WTC11 (cell line): ENCODE data around the gene PPM1N. TPM values are rescaled to one million over a fixed set of nuclear protein-coding genes. Genes with fewer than 3 reads are reported as not detected.

ENCODE experiments used
- ATF6 ChIP-seq: sonication (generic); formaldehyde crosslinking; IDR thresholded peaks from 2 replicates; pipeline ENCODE4 v1.8.1; 2023; ENCODE audit warnings: mild to moderate bottlenecking, missing genetic modification reagents
- CREM ChIP-seq: sonication (generic); formaldehyde crosslinking; IDR thresholded peaks from 2 replicates; pipeline ENCODE4 v1.8.1; 2022; ENCODE audit warnings: mild to moderate bottlenecking, missing genetic modification reagents, moderate library complexity
- E2F4 ChIP-seq: sonication (generic); formaldehyde crosslinking; IDR thresholded peaks from 2 replicates; pipeline ENCODE4 v1.8.1; 2022; ENCODE audit warnings: low read depth, mild to moderate bottlenecking, moderate library complexity, missing genetic modification reagents, borderline replicate concordance
- ERG ChIP-seq: fragments of 250-450 bp; sonication (Bioruptor Pico); IDR thresholded peaks from 2 replicates; pipeline ENCODE4 v1.8.0; 2021; ENCODE audit warnings: mild to moderate bottlenecking
- ESRRA ChIP-seq: sonication (generic); formaldehyde crosslinking; IDR thresholded peaks from 2 replicates; pipeline ENCODE4 v1.8.1; 2022; ENCODE audit warnings: mild to moderate bottlenecking, missing genetic modification reagents, borderline replicate concordance
- HMGXB4 ChIP-seq: sonication (generic); formaldehyde crosslinking; IDR thresholded peaks from 2 replicates; pipeline ENCODE4 v1.8.1; 2023; ENCODE audit warnings: mild to moderate bottlenecking, moderate library complexity, missing genetic modification reagents
- JAZF1 ChIP-seq: fragments of 250-450 bp; sonication (Bioruptor Pico); IDR thresholded peaks from 2 replicates; pipeline ENCODE4 v1.9.0; 2021; ENCODE audit warnings: moderate library complexity, mild to moderate bottlenecking, inconsistent platforms
- JUN ChIP-seq: sonication (generic); formaldehyde crosslinking; IDR thresholded peaks from 2 replicates; pipeline ENCODE4 v1.8.0; 2023; ENCODE audit warnings: mild to moderate bottlenecking, missing genetic modification reagents
- KAT7 ChIP-seq: sonication (generic); formaldehyde crosslinking; IDR thresholded peaks from 2 replicates; pipeline ENCODE4 v1.8.1; 2023; ENCODE audit warnings: missing genetic modification reagents, mild to moderate bottlenecking, borderline replicate concordance
- MLX ChIP-seq: sonication (generic); formaldehyde crosslinking; IDR thresholded peaks from 2 replicates; pipeline ENCODE4 v1.8.1; 2023; ENCODE audit warnings: mild to moderate bottlenecking, missing genetic modification reagents, moderate library complexity
- MXD4 ChIP-seq: fragments of 250-450 bp; sonication (Bioruptor Pico); IDR thresholded peaks from 2 replicates; pipeline ENCODE4 v1.8.0; 2021; ENCODE audit warnings: mild to moderate bottlenecking, moderate library complexity, borderline replicate concordance
- MYBL2 ChIP-seq: sonication (generic); formaldehyde crosslinking; IDR thresholded peaks from 2 replicates; pipeline ENCODE4 v1.8.1; 2023; ENCODE audit warnings: mild to moderate bottlenecking, moderate library complexity, missing genetic modification reagents
- NFYB ChIP-seq: sonication (generic); formaldehyde crosslinking; conservative IDR thresholded peaks from 2 replicates; pipeline ENCODE4 v1.8.0; 2022; ENCODE audit warnings: low read depth, missing genetic modification reagents
- NR2C2 ChIP-seq: sonication (generic); formaldehyde crosslinking; IDR thresholded peaks from 2 replicates; pipeline ENCODE4 v1.8.0; 2022; ENCODE audit warnings: mild to moderate bottlenecking, missing genetic modification reagents
- NR3C1 ChIP-seq: sonication (generic); formaldehyde crosslinking; conservative IDR thresholded peaks from 2 replicates; pipeline ENCODE4 v1.8.1; 2023; ENCODE audit warnings: low read depth, mild to moderate bottlenecking, missing genetic modification reagents
- OVOL2 ChIP-seq: fragments of 250-450 bp; sonication (Bioruptor Pico); IDR thresholded peaks from 2 replicates; pipeline ENCODE4 v1.9.0; 2021; ENCODE audit warnings: mild to moderate bottlenecking, borderline replicate concordance
- PRDM15 ChIP-seq: sonication (generic); formaldehyde crosslinking; IDR thresholded peaks from 2 replicates; pipeline ENCODE4 v1.8.0; 2022; ENCODE audit warnings: missing genetic modification reagents
- PRRX2 ChIP-seq: fragments of 250-450 bp; sonication (Bioruptor Pico); IDR thresholded peaks from 2 replicates; pipeline ENCODE4 v1.8.0; 2021; ENCODE audit warnings: mild to moderate bottlenecking
- SP1 ChIP-seq: sonication (generic); formaldehyde crosslinking; conservative IDR thresholded peaks from 2 replicates; pipeline ENCODE4 v1.8.1; 2022; ENCODE audit warnings: missing genetic modification reagents
- TCF7 ChIP-seq: sonication (generic); formaldehyde crosslinking; IDR thresholded peaks from 2 replicates; pipeline ENCODE4 v1.8.0; 2022; ENCODE audit warnings: mild to moderate bottlenecking, low read depth, missing genetic modification reagents, moderate library complexity
- TEAD4 ChIP-seq: sonication (generic); formaldehyde crosslinking; IDR thresholded peaks from 2 replicates; pipeline ENCODE4 v1.8.0; 2022; ENCODE audit warnings: mild to moderate bottlenecking, missing genetic modification reagents
- ZNF138 ChIP-seq: sonication (generic); formaldehyde crosslinking; conservative IDR thresholded peaks from 2 replicates; pipeline ENCODE4 v1.8.1; 2022; ENCODE audit warnings: mild to moderate bottlenecking, moderate library complexity, missing genetic modification reagents
- ZNF219 ChIP-seq: sonication (generic); formaldehyde crosslinking; IDR thresholded peaks from 2 replicates; pipeline ENCODE4 v1.8.0; 2023; ENCODE audit warnings: missing genetic modification reagents, mild to moderate bottlenecking, borderline replicate concordance
- ZNF232 ChIP-seq: sonication (generic); formaldehyde crosslinking; IDR thresholded peaks from 2 replicates; pipeline ENCODE4 v1.8.0; 2022; ENCODE audit warnings: mild to moderate bottlenecking, missing genetic modification reagents
- ZNF263 ChIP-seq: sonication (generic); formaldehyde crosslinking; IDR thresholded peaks from 2 replicates; pipeline ENCODE4 v1.8.1; 2022; ENCODE audit warnings: low read depth, mild to moderate bottlenecking, moderate library complexity, missing genetic modification reagents
- ZNF396 ChIP-seq: fragments of 250-450 bp; sonication (Bioruptor Pico); IDR thresholded peaks from 2 replicates; pipeline ENCODE4 v1.8.0; 2021; ENCODE audit warnings: mild to moderate bottlenecking, moderate library complexity, borderline replicate concordance
- ZSCAN18 ChIP-seq: fragments of 250-450 bp; sonication (Bioruptor Pico); IDR thresholded peaks from 2 replicates; pipeline ENCODE4 v2.1.2; 2022; ENCODE audit warnings: mild to moderate bottlenecking, moderate library complexity
- total RNA-seq: library from RNA; stranded (reverse); gene quantifications from 3 replicates; pipeline ENCODE4 v1.2.3, GENCODE V29; 2021

Gene PPM1N
- total RNA-seq, 1 experiment from 2014 or later: 10.3 TPM

GRCh38 chr19:45498411-45499195 is at the start of gene PPM1N (continued):
- TF ChIP-seq JUN (CRISPR knock-in tag): peak; percentile 96
- TF ChIP-seq TCF7: peak; percentile 78; the same call in 1 of the 2 replicates
- no peak for TF ChIP-seq MXD4 (CRISPR knock-in tag)
- TF ChIP-seq NR3C1 (CRISPR knock-in tag): no peak
- no peak for TF ChIP-seq PRRX2 (CRISPR knock-in tag)
- TF ChIP-seq JAZF1 (CRISPR knock-in tag): no peak
- TF ChIP-seq SP1 (CRISPR knock-in tag): peak; percentile 53; the same call in 1 of the 2 replicates
- peak; percentile 92 for TF ChIP-seq ZNF138 (CRISPR knock-in tag)
- peak; percentile 10; the same call in 1 of the 2 replicates for TF ChIP-seq MYBL2 (CRISPR knock-in tag)
- TF ChIP-seq ZSCAN18 (CRISPR knock-in tag): no peak
- peak; percentile 51; the same call in 1 of the 2 replicates for TF ChIP-seq PRDM15 (CRISPR knock-in tag)
- peak; percentile 80 for TF ChIP-seq CREM (CRISPR knock-in tag)
- TF ChIP-seq ERG (CRISPR knock-in tag): no peak
- peak; percentile 69; the same call in 1 of the 2 replicates for TF ChIP-seq E2F4 (CRISPR knock-in tag)
- no peak for TF ChIP-seq ZNF396 (CRISPR knock-in tag)
- peak; percentile 90 for TF ChIP-seq HMGXB4 (CRISPR knock-in tag)
- peak; percentile 89; the same call in 1 of the 2 replicates for TF ChIP-seq MLX (CRISPR knock-in tag)
- TF ChIP-seq KAT7 (CRISPR knock-in tag): no peak
- TF ChIP-seq ZNF263: 0 out of 2 replicates have a peak, but pooled peaks have one; percentile 2
- TF ChIP-seq TEAD4 (CRISPR knock-in tag): peak; percentile 92
- TF ChIP-seq NFYB (CRISPR knock-in tag): peak; percentile 40; the same call in 1 of the 2 replicates
- peak; percentile 93; the same call in 1 of the 2 replicates for TF ChIP-seq ESRRA (CRISPR knock-in tag)
- peak; percentile 30; the same call in 1 of the 2 replicates for TF ChIP-seq NR2C2
- TF ChIP-seq ZNF232: peak; percentile 73; the same call in 1 of the 2 replicates
- TF ChIP-seq ZNF219 (CRISPR knock-in tag): peak; percentile 86; the same call in 1 of the 2 replicates
- TF ChIP-seq ATF6: no peak
- no peak for TF ChIP-seq OVOL2
